H1 (cell line): Measurements from ENCODE around the gene B4GALNT1. TPM values are rescaled to one million over a fixed set of nuclear protein-coding genes. Genes with fewer than 3 reads are reported as not detected.

ENCODE experiments used
- ASH2L ChIP-seq: fragments of 200-600, 300-600 bp; sonication (generic); IDR thresholded peaks from one replicate; pipeline ENCODE4 v1.7.1; 2017; ENCODE audit warnings: low read length
- BACH1 ChIP-seq: IDR thresholded peaks from 2 replicates; pipeline ENCODE4 v1.6.1; 2012; ENCODE audit warnings: low read length, improper control_type of control experiment
- CTBP2 ChIP-seq: IDR thresholded peaks from 2 replicates; pipeline ENCODE4 v1.7.0; 2011; ENCODE audit warnings: borderline replicate concordance, mild to moderate bottlenecking, moderate library complexity, mixed read lengths, low read length; ENCODE audit not compliant: insufficient read depth, insufficient read length
- CTCF ChIP-seq, 3 experiments: IDR thresholded peaks; 1 replicate in 2 of 3; 2 replicates in 1 of 3; pipeline versions ENCODE4 v1.5.1 to v1.6.1; 2011; ENCODE audit warnings: low read length in 3 of 3, mild to moderate bottlenecking in 3 of 3, inconsistent platforms in 2 of 3, low read depth in 1 of 3, moderate library complexity in 1 of 3; ENCODE audit not compliant: insufficient read depth in 1 of 3; ENCODE audit errors: control extremely low read depth in 1 of 3
- FOSL1 ChIP-seq: IDR thresholded peaks from 2 replicates; pipeline ENCODE4 v1.6.1; 2011; ENCODE audit warnings: mild to moderate bottlenecking, low read depth, low read length, moderate library complexity; ENCODE audit not compliant: insufficient read depth
- HDAC2 ChIP-seq, 2 experiments: fragments of 300-600 bp in 1 of 2; sonication (generic) in 1 of 2; IDR thresholded peaks; 2 replicates each; pipeline ENCODE4 v1.6.1; 2011 to 2012; ENCODE audit warnings: low read depth in 2 of 2, low read length in 2 of 2, mild to moderate bottlenecking in 2 of 2, moderate library complexity in 2 of 2, borderline replicate concordance in 1 of 2, inconsistent platforms in 1 of 2
- HDAC6 ChIP-seq: IDR thresholded peaks from one replicate; pipeline ENCODE4 v1.7.1; 2012; ENCODE audit warnings: low read depth, mild to moderate bottlenecking, inconsistent platforms, low read length, moderate library complexity
- KDM4A ChIP-seq: IDR thresholded peaks from one replicate; pipeline ENCODE4 v1.7.1; 2012; ENCODE audit warnings: low read depth, mild to moderate bottlenecking, moderate library complexity, low read length, inconsistent platforms; ENCODE audit not compliant: severe bottlenecking
- MAFK ChIP-seq: IDR thresholded peaks from 2 replicates; pipeline ENCODE4 v1.6.1; 2012; ENCODE audit warnings: low read depth, mild to moderate bottlenecking, improper control_type of control experiment, low read length
- NANOG ChIP-seq: IDR thresholded peaks from 2 replicates; pipeline ENCODE4 v1.6.1; 2011; ENCODE audit warnings: low read length, low read depth, mild to moderate bottlenecking, inconsistent platforms; ENCODE audit not compliant: insufficient read depth, poor library complexity, severe bottlenecking
- POU5F1 ChIP-seq: IDR thresholded peaks from 2 replicates; pipeline ENCODE4 v1.6.1; 2011; ENCODE audit warnings: low read depth, mild to moderate bottlenecking, low read length, moderate library complexity
- RAD21 ChIP-seq, 2 experiments: IDR thresholded peaks in 1 of 2; conservative IDR thresholded peaks in 1 of 2; 2 replicates each; pipeline ENCODE4 v1.6.1; 2011; ENCODE audit warnings: low read depth in 2 of 2, low read length in 2 of 2, improper control_type of control experiment in 1 of 2, inconsistent platforms in 1 of 2, mild to moderate bottlenecking in 1 of 2, moderate library complexity in 1 of 2
- SIN3A ChIP-seq, 2 experiments: IDR thresholded peaks in 1 of 2; conservative IDR thresholded peaks in 1 of 2; 2 replicates each; pipeline ENCODE4 v1.6.1; 2011 to 2012; ENCODE audit warnings: low read length in 2 of 2, improper control_type of control experiment in 1 of 2, low read depth in 1 of 2, mild to moderate bottlenecking in 1 of 2
- SIX5 ChIP-seq: IDR thresholded peaks from 2 replicates; pipeline ENCODE4 v1.6.1; 2011; ENCODE audit warnings: mild to moderate bottlenecking, low read depth, low read length
- SP4 ChIP-seq: IDR thresholded peaks from 2 replicates; pipeline ENCODE4 v1.6.1; 2012; ENCODE audit warnings: low read length, inconsistent platforms
- SUZ12 ChIP-seq: fragments of 200-600 bp; sonication (generic); IDR thresholded peaks from 2 replicates; pipeline ENCODE4 v1.6.1; 2012; ENCODE audit warnings: mild to moderate bottlenecking, inconsistent platforms, low read length, moderate library complexity, mixed read lengths
- TAF7 ChIP-seq: optimal IDR thresholded peaks from 2 replicates; pipeline ENCODE3; 2011; ENCODE audit warnings: low read depth, mild to moderate bottlenecking, inconsistent platforms, low read length, moderate library complexity, borderline replicate concordance
- TBP ChIP-seq: IDR thresholded peaks from 2 replicates; pipeline ENCODE4 v1.6.1; 2011; ENCODE audit warnings: low read depth, low read length, improper control_type of control experiment
- TEAD4 ChIP-seq: IDR thresholded peaks from 2 replicates; pipeline ENCODE4 v1.6.1; 2012; ENCODE audit warnings: low read depth, low read length, inconsistent platforms, mixed read lengths
- polyA plus RNA-seq, 7 experiments: library from polyadenylated mRNA; depleted of rRNA in 3 of 7; stranded (reverse) in 5 of 7; unstranded in 2 of 7; fragments of >200 nt in 5 of 7; fragments of 200-250 nt in 2 of 7; gene quantifications; 1 replicate in 5 of 7; 2 replicates in 1 of 7; 4 replicates in 1 of 7; pipeline versions ENCODE4 v1.2.1 to v1.2.3, GENCODE V29; 2011 to 2013; ENCODE audit warnings: missing spikeins in 2 of 7, mixed read lengths in 2 of 7
- total RNA-seq: library from RNA; stranded (reverse); fragmentation: NEBNext Ultra II Directional; extraction: Animal tissue kit (Norgen Biotek cat#: 25700); gene quantifications from 2 replicates; pipeline ENCODE4 v1.2.1, GENCODE V29; 2021

The B4GALNT1 gene
- total and polyA plus RNA-seq, 2 of the 8 experiments (the other 6 are each of a cell fraction or from before 2014, with no cell fraction given), result 1.5 to 2.3 TPM

DNA sequence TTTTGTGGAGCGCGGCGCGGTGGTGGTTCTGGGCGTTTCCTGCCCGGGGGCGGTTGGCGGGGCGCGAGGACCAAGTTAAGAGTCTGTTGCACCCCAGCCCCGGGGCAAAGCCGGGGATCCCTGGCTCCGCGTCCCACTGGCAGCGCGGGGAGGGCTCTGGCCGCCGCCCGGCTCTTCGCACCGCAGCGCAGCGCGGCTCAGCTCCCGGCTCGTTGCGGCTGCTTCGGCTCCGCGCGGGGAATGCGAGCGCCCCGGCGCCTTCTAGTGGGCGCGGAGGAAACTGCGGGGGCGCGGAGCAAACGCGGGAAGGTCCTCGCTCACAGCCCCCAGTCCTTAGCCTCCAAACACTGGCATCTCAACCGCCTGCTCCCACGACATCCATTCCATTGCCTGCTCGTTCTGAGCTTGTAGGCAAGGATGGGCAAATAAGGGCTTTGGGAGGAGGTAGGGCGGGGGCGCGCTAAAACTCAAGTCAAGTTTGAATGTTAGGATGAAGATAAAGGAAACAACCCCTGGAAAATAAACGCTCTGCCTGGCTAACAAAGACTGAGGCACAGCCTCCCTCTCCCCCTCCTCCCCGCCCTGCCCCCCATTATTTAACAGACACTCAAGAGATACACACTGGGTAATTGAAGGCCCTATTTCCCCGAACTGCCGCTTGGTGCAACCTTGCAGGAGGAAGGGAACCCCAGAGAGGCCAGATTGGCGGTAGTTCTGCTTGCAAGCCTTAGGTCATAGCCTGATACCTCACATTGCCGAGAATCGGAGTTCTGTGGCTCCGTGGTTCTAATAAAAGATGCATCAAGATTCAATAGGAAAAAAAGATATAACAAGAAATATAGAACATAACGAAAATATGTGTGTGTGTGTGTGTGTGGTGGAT, at the start of gene B4GALNT1 (continued):
- TF ChIP-seq SP4, result 0 out of 2 replicates have a peak, but pooled peaks have one; percentile 20
- peak; percentile 85 for TF ChIP-seq TEAD4
- no peak for TF ChIP-seq SUZ12
- TF ChIP-seq HDAC6, result no peak
- peak in 1 of 2 experiments; percentile 65; a peak in 1 of 4 replicates for TF ChIP-seq HDAC2 (IDR thresholded peaks at IDR 0.05; ENCODE audit: borderline replicate concordance in 1 of 2, low read depth in 2 of 2, low read length in 2 of 2)
- no peak for TF ChIP-seq POU5F1
- TF ChIP-seq KDM4A, result peak; percentile 17
- peak; percentile 58 for TF ChIP-seq ASH2L
- no peak for TF ChIP-seq TAF7
- peak in 2 of 3 experiments; percentile 84 to 90; a peak in 3 of 4 replicates for TF ChIP-seq CTCF (IDR thresholded peaks at IDR 0.05; ENCODE audit: control extremely low read depth in 1 of 3, insufficient read depth in 1 of 3, low read depth in 1 of 3, low read length in 3 of 3)
- peak; percentile 64 for TF ChIP-seq CTBP2
- peak; percentile 33; the same call in 1 of the 2 replicates for TF ChIP-seq TBP
- 0 out of 4 replicates have a peak, but pooled peaks have one; percentile 25 to 37 for TF ChIP-seq SIN3A (conservative IDR thresholded peaks at IDR 0.05 in 1 of 2, IDR thresholded peaks at IDR 0.05 in 1 of 2; ENCODE audit: low read depth in 1 of 2, low read length in 2 of 2)
- TF ChIP-seq BACH1, result peak; percentile 73
- TF ChIP-seq RAD21 (IDR thresholded peaks at IDR 0.05 in 1 of 2, conservative IDR thresholded peaks at IDR 0.05 in 1 of 2; ENCODE audit: low read depth in 2 of 2, low read length in 2 of 2), result peak; percentile 44 to 58; a peak in 3 of 4 replicates
- TF ChIP-seq SIX5, result no peak
- TF ChIP-seq NANOG, result no peak
- TF ChIP-seq FOSL1, result no peak
- TF ChIP-seq MAFK, result no peak
